Thoracic aorta (tissue), 2 donors: Measurements from ENCODE around the gene KIAA2012. TPM values are rescaled to one million over a fixed set of nuclear protein-coding genes. Genes with fewer than 3 reads are reported as not detected.

Source experiments
- ATAC-seq: fragments of 150-250 bp; one replicate; pipeline ENCODE4 v1.8.0; 2017; ENCODE audit warnings: low read depth; ENCODE audit not compliant: insufficient number of reproducible peaks, low FRiP score
- DNase-seq: peaks from one replicate; pipeline ENCODE4 v3.0.0-alpha.2; 2020; ENCODE audit warnings: low spot score
- H3K27ac ChIP-seq, 2 donors: fragments of 200-600 bp; sonication (generic); 1 replicate in 1 of 2; 2 replicates in 1 of 2; pipeline ENCODE4 v1.5.1; 2016; ENCODE audit warnings: mild to moderate bottlenecking in 2 of 2, moderate library complexity in 2 of 2
- H3K27me3 ChIP-seq: fragments of 200-600 bp; sonication (generic); replicated peaks from 2 replicates; pipeline ENCODE4 v1.6.0; 2016; ENCODE audit warnings: mild to moderate bottlenecking; ENCODE audit not compliant: insufficient read depth
- H3K36me3 ChIP-seq: fragments of 200-600 bp; sonication (generic); one replicate; pipeline ENCODE4 v1.5.1; 2016
- H3K4me1 ChIP-seq, 2 donors: fragments of 200-600 bp; sonication (generic); 1 replicate in 1 of 2; 2 replicates in 1 of 2; pipeline versions ENCODE4 v1.5.1 to v1.6.0; 2016; ENCODE audit warnings: low read depth in 2 of 2, mild to moderate bottlenecking in 1 of 2; ENCODE audit not compliant: control insufficient read depth in 1 of 2
- H3K4me3 ChIP-seq: fragments of 200-600 bp; sonication (generic); 2 replicates; pipeline ENCODE4 v1.5.1; 2016; ENCODE audit warnings: mild to moderate bottlenecking
- H3K9me3 ChIP-seq: fragments of 200-600 bp; sonication (generic); 2 replicates; pipeline ENCODE4 v1.5.1; 2016
- CTCF ChIP-seq: fragments of 200-600 bp; sonication (generic); IDR thresholded peaks from one replicate; pipeline ENCODE4 v1.5.1; 2019; ENCODE audit warnings: antibody characterized with exemption
- total RNA-seq, 2 donors: library from RNA; depleted of rRNA; stranded (reverse); fragments of >200 nt; gene quantifications; one replicate each; pipeline versions ENCODE4 v1.1.0 to v1.2.3, GENCODE V29; 2016

KIAA2012 gene
- total RNA-seq, 2 donors from 2014 or later, result not detected

DNA sequence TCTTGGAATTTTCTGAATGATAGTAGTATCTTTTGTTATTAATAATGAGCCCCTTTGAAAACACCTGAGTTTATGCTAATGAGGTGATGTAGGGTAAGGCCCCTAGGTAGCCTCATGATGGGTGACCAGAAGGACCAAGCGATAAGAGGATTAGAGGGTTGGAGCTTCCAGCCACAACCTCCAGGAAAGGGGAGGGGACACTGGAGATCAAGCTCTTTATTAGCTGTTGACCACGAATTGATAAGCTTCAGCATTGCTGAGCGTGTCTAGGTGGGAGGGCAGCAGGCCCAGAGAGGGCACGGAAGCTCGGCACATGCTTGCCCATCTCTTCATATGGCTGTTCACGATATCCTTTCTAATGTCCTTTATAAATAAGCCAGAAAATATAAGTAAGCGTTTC lies 39.0 kb downstream of the KIAA2012 start:
- ATAC-seq (no peak), DNase-seq (no peak)
- Histone ChIP-seq H3K27me3 (no peaks in the 10 kb centered on the region), H3K4me1 (no peaks in the 10 kb centered on the region), H3K9me3 (no peaks in the 10 kb centered on the region), H3K4me3 (no peak overlapping the region), H3K36me3 (no peaks in the 10 kb centered on the region), H3K27ac (no peak overlapping the region)
- TF ChIP-seq CTCF, result no peak

DNA sequence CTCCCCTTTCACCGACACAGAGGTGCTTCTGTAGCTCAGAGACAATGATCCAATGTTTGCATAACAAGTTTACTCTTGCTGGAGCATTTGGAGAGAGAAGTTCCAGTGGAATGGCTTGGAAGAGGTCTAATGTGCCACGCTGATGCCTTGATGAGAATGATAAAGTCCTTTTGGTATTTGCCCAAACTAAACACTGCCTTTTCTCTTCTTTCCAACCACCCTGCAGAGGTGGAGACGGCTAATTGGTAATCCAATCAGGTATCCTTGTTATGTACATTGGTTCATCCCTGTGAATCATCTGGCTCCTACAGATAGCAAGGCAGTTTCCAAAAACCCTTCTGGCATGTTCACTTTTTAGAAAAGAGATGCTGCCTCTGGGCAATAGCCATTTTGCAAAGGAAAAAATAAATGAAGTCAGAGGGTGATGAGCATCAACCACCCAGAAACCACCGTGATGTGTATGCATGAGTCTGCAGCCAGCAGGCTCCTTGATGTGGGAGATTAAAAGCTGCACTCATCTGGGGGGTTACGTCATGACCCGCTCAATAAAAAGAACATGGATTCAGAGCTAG lies 40.6 kb downstream of the KIAA2012 start:
- DNase-seq (no peak), ATAC-seq (no peak)
- Histone ChIP-seq H3K9me3 (no peaks in the 10 kb centered on the region), H3K36me3 (no peaks in the 10 kb centered on the region), H3K4me3 (no peak overlapping the region), H3K4me1 (peaks cover 0 to 8% of the 10 kb centered on the region in 2 donors), H3K27me3 (no peaks in the 10 kb centered on the region), H3K27ac (no peak overlapping the region)
- no peak for TF ChIP-seq CTCF

- TF ChIP-seq CTCF, result no peak
- no peaks in the 10 kb centered on the region for H3K27me3 ChIP-seq
- ATAC-seq, result no peak
- no peaks in the 10 kb centered on the region for H3K36me3 ChIP-seq
- no peak for DNase-seq
- H3K27ac ChIP-seq, result no peak overlapping the region
- no peaks in the 10 kb centered on the region for H3K9me3 ChIP-seq
- no peak overlapping the region for H3K4me3 ChIP-seq
- H3K4me1 ChIP-seq, result peaks cover 0 to 8% of the 10 kb centered on the region in 2 donors
Measured at GRCh38 chr2:202114291-202114690, 41.2 kb downstream of the KIAA2012 start.

- Histone ChIP-seq H3K9me3 (no peaks in the 10 kb centered on the region), H3K27ac (no peak overlapping the region), H3K4me1 (peaks cover 0 to 8% of the 10 kb centered on the region in 2 donors), H3K27me3 (no peaks in the 10 kb centered on the region), H3K4me3 (no peak overlapping the region), H3K36me3 (no peaks in the 10 kb centered on the region)
- no peak for DNase-seq
- ATAC-seq, result no peak
- no peak for TF ChIP-seq CTCF
Measured at GRCh38 chr2:202114795-202115194, 41.7 kb downstream of the KIAA2012 start.

GRCh38 chr2:202115479-202115971 lies 42.5 kb downstream of the KIAA2012 start:
- Histone ChIP-seq H3K9me3 (no peaks in the 10 kb centered on the region), H3K4me3 (no peak overlapping the region), H3K27me3 (no peaks in the 10 kb centered on the region), H3K27ac (no peak overlapping the region), H3K4me1 (peaks cover 0 to 8% of the 10 kb centered on the region in 2 donors), H3K36me3 (no peaks in the 10 kb centered on the region)
- DNase-seq (no peak), ATAC-seq (no peak)
- TF ChIP-seq CTCF, result no peak
